ENCODE results near the gene LRRC8A. TPM values are rescaled to one million over a fixed set of nuclear protein-coding genes. Genes with fewer than 3 reads are reported as not detected.

The LRRC8A gene
- total RNA-seq, 4 donors from 2014 or later = 39.5 to 94.2 (median 55.6) TPM

DNA sequence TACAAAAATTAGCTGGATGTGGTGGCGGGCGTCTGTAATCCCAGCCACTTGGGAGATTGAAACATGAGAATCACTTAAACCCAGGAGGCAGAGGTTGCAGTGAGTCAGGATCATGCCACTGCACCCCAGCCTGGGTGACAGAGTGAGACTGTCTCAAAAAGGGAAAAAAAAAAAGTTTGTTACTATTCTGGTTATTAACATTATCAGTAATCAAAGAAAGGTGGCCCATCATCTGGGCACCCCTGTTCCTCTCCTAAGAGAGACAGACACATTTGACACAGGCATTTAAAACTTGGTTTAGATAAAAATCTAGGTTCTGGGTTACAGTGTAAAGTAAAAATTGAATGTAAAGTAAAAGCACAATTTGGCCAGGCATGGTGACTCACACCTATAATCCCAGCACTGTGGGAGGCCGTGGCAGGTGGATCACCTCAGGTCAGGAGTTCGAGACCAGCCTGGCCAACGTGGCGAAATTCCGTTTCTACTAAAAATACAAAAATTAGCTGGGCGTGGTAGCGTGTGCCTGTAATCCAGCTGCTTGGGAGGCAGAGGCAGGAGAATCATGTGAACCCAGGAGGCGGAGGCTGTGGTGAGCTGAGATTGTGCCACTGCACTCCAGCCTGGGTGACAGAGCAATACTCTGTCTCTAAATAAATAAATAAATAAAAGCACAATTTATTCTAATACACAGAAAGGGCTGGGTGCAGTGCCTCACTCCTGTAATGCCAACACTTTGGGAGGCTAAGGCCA is 22.1 kb downstream of the LRRC8A start:
- H3K4me1 ChIP-seq = peaks cover 31 to 46% (median 41%) of the 10 kb centered on the region in 4 donors
- H3K9me3 ChIP-seq = no peaks in the 10 kb centered on the region
- intact Hi-C loops (cut with DNase I) = no loop called here
- H3K27ac ChIP-seq (replicated peaks in 1 of 4) = peak overlapping the region in 2 of 4 donors; percentile 45 to 72
- no peak for TF ChIP-seq EP300 (IDR thresholded peaks at IDR 0.05)
- no peak for TF ChIP-seq POLR2AphosphoS5 (IDR thresholded peaks at IDR 0.05)
- TF ChIP-seq POLR2A (IDR thresholded peaks at IDR 0.05; ENCODE audit: low read depth) = no peak
- TF ChIP-seq, protein P1, sequence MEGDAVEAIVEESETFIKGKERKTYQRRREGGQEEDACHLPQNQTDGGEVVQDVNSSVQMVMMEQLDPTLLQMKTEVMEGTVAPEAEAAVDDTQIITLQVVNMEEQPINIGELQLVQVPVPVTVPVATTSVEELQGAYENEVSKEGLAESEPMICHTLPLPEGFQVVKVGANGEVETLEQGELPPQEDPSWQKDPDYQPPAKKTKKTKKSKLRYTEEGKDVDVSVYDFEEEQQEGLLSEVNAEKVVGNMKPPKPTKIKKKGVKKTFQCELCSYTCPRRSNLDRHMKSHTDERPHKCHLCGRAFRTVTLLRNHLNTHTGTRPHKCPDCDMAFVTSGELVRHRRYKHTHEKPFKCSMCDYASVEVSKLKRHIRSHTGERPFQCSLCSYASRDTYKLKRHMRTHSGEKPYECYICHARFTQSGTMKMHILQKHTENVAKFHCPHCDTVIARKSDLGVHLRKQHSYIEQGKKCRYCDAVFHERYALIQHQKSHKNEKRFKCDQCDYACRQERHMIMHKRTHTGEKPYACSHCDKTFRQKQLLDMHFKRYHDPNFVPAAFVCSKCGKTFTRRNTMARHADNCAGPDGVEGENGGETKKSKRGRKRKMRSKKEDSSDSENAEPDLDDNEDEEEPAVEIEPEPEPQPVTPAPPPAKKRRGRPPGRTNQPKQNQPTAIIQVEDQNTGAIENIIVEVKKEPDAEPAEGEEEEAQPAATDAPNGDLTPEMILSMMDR (IDR thresholded peaks at IDR 0.05) = no peak
- H3K36me3 ChIP-seq = peaks cover 21 to 60% (median 45%) of the 10 kb centered on the region in 4 donors
- H3K27me3 ChIP-seq = no peaks in the 10 kb centered on the region
- WGBS = 87% methylated on average over 10 of the region's 10 CpGs
- DNase-seq (ENCODE audit: extremely low spot score) = no peak
- H3K4me3 ChIP-seq = no peak overlapping the region

DNA sequence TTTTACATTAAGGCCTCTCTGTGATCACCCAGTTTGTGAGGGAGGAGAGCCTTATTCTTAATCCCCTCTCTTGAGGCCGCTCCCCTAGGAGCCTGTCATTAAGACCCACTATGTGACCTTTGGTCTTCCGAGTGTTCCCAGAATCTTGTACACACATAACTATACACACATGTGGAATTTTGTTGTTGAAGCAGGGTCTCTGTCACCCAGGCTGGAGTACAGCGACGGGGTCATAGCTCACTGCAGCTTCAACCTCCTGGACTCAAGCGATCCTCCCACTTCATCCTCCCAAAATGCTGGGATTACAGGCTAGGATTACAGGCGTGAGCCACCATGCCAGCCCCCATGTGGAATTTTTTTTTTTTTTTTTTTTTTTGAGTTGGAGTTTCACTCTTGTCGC is 24.0 kb downstream of the LRRC8A start:
- peaks cover 27 to 66% (median 53%) of the 10 kb centered on the region in 4 donors for H3K36me3 ChIP-seq

DNA sequence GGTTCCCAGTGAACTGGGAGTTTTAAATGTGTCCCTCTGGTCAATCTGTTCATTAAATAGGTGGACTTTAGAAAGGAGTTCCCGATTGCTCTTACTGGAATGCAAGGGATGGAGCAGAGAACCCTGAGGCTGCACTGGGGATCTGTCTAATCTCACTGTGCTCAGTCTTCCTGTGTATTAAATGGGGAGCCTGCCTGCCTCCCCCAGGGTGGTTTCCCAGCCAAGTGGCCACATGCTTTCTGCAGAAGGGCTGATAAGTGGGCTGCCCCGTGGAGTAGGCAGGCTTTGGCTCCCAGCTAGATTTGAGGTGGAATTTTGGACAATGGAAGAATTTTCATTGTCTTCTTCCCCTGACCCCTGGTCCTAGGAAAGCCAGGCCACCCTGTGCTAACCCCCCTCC is 24.8 kb downstream of the LRRC8A start:
- Histone ChIP-seq H3K4me1 (peaks cover 46 to 52% (median 49%) of the 10 kb centered on the region in 4 donors), H3K4me3 (no peak overlapping the region), H3K36me3 (peaks cover 27 to 64% (median 50%) of the 10 kb centered on the region in 4 donors), H3K9me3 (no peaks in the 10 kb centered on the region), H3K27ac (replicated peaks in 1 of 4) (no peak overlapping the region), H3K27me3 (no peaks in the 10 kb centered on the region)
- TF ChIP-seq EP300 (IDR thresholded peaks at IDR 0.05) (no peak), POLR2A (IDR thresholded peaks at IDR 0.05; ENCODE audit: low read depth) (no peak), POLR2AphosphoS5 (IDR thresholded peaks at IDR 0.05) (no peak)
- TF ChIP-seq, protein P1 (IDR thresholded peaks at IDR 0.05) = no peak
- intact Hi-C loops (cut with DNase I) = no loop called here
- no peak for DNase-seq (ENCODE audit: extremely low spot score)
- 52% methylated on average over 2 of the region's 2 CpGs for WGBS

More for the DNA sequence above, 24.0 kb downstream of the LRRC8A start:
- TF ChIP-seq POLR2AphosphoS5 (IDR thresholded peaks at IDR 0.05) (no peak), EP300 (IDR thresholded peaks at IDR 0.05) (no peak), POLR2A (IDR thresholded peaks at IDR 0.05; ENCODE audit: low read depth) (no peak)
- TF ChIP-seq, protein P1 (IDR thresholded peaks at IDR 0.05) = no peak
- Histone ChIP-seq H3K4me3 (no peak overlapping the region), H3K4me1 (peaks cover 41 to 51% (median 46%) of the 10 kb centered on the region in 4 donors), H3K27ac (replicated peaks in 1 of 4) (peak overlapping the region in 1 of 4 donors; percentile 3), H3K9me3 (no peaks in the 10 kb centered on the region), H3K27me3 (no peaks in the 10 kb centered on the region)
- 88% methylated on average over 7 of the region's 7 CpGs for WGBS
- intact Hi-C loops (cut with DNase I) = no loop called here
- no peak for DNase-seq (ENCODE audit: extremely low spot score)

DNA sequence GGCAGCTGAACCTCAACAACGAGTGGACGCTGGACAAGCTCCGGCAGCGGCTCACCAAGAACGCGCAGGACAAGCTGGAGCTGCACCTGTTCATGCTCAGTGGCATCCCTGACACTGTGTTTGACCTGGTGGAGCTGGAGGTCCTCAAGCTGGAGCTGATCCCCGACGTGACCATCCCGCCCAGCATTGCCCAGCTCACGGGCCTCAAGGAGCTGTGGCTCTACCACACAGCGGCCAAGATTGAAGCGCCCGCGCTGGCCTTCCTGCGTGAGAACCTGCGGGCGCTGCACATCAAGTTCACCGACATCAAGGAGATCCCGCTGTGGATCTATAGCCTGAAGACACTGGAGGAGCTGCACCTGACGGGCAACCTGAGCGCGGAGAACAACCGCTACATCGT is 26.4 kb downstream of the LRRC8A start:
- Histone ChIP-seq H3K36me3 (peaks cover 27 to 51% (median 40%) of the 10 kb centered on the region in 4 donors), H3K4me1 (peaks cover 47 to 53% (median 50%) of the 10 kb centered on the region in 4 donors), H3K27me3 (no peaks in the 10 kb centered on the region), H3K4me3 (no peak overlapping the region), H3K27ac (replicated peaks in 1 of 4) (no peak overlapping the region), H3K9me3 (no peaks in the 10 kb centered on the region)
- no peak for TF ChIP-seq POLR2AphosphoS5 (IDR thresholded peaks at IDR 0.05)
- TF ChIP-seq, protein P1 (IDR thresholded peaks at IDR 0.05) = no peak
- no peak for TF ChIP-seq POLR2A (IDR thresholded peaks at IDR 0.05; ENCODE audit: low read depth)
- no peak for TF ChIP-seq EP300 (IDR thresholded peaks at IDR 0.05)
- 100% methylated on average over 11 of the region's 24 CpGs for WGBS
- DNase-seq (ENCODE audit: extremely low spot score) = no peak
- intact Hi-C loops (cut with DNase I) = no loop called here
